DMS53 treated with DMSO at 0.1 percent for 48 hours (cell line): Measurements from ENCODE around the gene VWA3A.
"Not testable (repeated sequence)": the region's sequence is repeated elsewhere in the genome, so short reads cannot be mapped to it uniquely, and the experiment has no call there.

Source experiments
- DNase-seq: peaks from one replicate; lab custom pipeline; 2025; ENCODE audit not compliant: unreplicated experiment; lab: John Stamatoyannopoulos, UW

The VWA3A gene

DNA sequence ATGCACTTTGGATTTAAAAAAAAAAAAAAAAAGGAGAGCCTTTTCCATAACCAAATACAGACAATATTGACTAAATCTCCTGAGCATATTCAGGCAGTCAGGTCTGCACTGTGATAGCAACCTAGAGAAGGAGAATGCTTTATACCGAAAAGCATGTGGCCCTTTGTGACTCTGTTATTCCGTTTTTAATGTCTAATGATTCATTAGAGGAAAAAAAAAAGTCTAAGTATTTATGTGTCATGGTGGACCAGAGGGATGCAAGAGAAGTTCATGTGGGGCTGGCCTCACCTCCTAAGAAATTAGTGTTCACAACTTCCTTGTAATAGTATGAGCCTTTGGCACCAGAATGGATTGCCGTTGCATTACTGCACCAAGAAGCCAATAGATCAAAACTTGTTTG is 11.3 kb upstream of the VWA3A start:
- no peak for DNase-seq

DNA sequence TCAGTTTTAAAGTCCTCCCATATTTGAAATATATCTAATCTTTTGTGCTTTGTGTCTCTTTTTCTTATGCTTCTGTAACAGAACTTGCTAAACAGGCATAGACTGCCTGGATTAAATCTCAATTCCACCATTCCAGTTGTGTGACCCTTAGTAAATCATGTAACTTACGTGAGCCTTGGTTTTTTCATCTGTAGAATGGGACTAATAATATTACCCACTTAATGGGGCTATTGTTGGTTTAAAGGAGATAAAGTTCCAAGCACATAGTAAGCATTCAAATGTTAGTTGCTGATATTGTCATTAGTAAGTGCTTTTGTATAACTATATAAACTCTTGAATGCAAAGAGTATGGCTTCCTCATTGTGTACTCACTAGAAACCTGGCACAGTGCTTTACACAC is 5.9 kb upstream of the VWA3A start:
- no peak for DNase-seq

DNA sequence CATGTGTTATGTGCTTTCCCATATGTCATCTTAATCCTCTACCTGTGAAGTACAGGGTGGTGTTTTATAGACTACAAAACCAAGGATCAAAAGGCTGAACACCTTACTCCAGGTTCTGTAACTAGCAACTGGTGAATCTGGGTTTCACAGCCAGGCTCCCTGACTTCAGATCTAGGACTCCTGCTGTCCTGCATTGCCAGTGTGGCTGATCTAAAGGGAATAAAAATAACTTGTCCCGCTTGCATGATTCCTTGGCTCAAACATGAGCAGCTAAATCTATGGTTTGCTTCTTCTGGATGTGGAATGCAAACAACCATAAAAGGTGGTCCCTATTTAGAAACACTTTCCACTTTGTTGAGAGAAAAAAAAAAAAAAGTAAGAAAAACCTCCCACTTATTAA is 3.7 kb upstream of the VWA3A start:
- no peak for DNase-seq

DNA sequence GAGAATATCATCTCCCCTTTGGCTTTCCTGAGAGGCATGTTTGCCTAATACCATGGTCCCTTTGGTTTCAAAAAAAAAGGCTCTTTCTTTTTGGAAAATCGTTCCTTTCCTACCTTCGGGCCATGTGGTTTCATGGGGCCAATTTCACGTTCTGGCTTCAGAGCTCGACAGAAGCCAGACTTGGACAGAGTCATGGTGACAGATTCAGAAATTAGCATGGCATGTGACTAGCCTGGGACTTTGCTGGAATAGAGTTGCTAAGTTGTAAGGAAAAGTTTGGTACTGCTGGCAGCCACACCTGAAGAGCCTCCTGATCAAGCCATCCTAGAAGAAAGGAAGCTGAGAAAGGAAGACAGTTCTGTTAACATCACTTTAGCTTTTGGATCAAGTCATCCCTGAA is 2.4 kb upstream of the VWA3A start:
- no peak for DNase-seq

DNA sequence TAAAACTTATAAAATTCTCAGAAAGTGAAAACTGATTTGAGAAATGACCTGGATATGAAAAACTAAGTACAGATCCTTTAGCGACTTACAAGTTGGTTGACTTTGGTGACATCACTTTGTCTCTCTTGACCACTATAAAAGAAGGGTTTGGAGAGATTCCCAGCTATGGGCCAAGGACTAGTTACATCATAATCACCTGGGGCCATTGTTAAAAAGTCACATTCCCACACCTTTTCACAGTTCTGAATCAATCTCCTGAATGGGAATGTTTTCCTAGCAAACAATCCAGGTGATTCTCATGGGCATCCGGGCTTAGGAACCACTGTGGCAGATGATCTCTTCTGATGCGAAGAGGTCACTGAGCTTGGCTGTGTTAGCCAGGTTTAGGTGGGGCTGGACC is 620 bp upstream of the VWA3A start:
- DNase-seq, result no peak

DNA sequence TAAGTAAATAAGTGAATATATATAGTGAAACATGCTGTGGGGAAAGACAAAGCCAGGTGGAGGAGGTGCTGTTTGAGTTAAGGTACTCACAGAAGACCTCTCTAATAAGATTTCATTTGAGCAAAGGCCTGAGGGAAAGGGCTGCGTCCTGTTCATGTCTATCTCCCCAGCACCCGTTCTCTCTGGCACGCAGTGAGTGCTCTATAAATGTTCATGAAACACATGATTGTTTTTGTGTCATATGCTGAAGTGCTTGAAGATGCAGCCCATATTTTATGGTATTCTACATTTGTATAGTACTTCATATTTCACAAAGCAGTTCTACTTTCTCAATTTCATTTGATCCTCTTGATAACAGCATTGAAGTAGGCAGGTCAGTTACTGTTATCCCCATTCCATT is 990 bp downstream of the VWA3A start:
- no peak for DNase-seq

DNA sequence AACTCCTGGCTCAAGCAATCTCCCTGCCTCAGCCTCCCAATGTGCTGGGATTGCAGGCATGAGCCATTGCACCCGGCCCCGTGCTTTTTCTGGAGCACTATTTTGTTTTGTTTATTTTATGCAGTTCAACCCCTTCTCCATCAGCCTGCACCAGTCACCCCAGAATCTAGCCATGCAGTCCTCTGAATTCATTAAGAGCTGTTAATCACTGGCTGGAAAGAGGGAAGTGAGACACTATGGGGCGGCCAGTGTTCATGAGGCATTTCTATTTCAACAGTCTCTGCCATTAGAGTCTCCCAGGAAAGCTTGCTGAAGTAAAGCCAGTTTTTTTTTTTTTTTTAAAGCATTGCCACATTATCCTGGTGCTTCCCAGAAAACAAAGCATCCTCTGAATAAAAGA is 1.7 kb downstream of the VWA3A start:
- no peak for DNase-seq

DNA sequence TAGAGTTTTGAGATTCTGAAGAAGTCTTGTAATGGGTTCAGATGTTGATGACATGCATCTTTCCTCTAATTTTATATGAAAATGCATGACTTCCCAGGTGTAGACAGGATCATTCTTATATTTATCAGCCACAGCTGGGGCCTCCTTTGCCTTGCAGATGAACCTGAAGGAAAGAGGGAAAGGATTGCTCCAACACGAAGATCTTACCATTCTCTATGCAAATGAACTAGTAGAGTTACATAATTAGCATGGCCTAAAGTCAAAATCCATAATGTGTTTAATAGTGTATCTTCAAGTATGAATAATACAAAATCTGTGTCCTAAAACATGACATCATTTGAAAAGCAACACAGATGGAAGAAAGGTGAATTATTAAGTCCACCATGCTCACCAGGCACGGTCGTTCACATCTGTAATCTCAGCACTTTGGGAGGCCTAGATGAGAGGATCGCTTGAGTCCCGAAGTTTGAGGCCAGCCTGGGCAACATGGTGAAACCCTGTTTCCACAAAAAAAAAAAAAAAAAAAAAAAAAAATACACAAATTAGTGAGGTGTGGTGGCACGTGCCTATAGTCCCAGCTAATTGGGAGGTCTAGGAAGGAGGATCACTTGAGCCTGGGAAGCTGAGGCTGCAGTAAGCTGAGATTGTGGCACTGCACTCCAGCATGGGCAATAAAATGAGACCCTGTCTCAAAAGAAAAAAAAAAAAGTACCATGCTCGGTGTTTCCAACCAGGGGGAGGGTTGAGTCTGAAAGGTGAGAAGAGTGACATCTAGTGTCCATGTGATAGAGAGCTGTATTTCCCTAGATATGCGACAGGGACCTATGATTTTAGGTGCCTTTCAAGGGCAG is 6.3 kb downstream of the VWA3A start:
- DNase-seq, result peak; percentile 32

DNA sequence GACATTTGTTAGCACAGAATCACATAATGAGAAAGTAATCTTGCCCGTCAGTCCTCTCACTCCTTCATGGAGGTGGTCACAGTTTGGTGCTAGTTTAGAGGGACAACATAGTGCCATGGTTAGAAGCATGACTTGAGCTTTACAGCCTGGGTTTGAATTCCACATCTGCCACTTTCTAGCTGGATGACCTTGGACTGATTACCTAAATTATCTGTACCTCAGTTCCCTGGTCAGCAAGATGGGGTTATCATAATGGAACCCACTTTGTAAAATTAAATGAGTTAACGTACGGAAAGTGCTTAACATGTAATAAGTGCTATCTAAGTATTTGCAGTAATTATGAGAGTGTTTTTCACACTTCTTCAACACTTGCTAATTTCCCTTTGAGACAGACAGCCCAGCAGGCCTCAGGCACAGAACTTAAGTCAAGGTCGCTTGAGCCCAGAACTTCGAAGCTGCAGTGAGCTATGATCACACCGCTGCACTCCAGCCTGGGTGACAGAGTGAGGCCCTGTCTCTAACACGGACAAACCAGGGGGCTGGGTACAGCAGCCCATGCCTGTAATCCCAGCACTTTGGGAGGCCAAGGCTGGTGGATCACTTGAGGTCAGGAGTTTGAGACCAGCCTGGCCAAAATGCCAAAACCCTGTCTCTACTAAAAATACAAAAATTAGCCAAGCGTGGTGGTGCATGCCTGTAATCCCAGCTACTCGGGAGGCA is 7.1 kb downstream of the VWA3A start:
- no peak for DNase-seq

DNA sequence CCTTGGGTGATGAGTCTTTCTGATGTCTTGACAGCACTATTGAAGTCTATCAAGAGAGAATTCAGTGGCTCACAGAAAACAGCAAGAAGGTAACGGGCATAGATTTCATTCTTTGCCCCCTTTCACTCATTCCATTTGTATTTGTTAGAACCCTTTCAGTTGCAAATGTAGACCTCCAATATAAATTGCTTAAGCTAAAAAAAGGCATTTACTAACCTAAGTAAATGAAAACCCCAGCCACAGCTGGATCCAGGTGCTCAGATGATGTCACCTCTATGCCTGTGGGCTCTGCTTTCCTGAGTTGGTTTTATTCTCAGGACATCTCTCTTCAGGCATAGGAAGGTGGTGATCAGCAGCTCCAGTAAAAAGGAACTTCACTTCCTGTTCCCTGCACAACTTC is 11.1 kb downstream of the VWA3A start:
- no peak for DNase-seq

DNA sequence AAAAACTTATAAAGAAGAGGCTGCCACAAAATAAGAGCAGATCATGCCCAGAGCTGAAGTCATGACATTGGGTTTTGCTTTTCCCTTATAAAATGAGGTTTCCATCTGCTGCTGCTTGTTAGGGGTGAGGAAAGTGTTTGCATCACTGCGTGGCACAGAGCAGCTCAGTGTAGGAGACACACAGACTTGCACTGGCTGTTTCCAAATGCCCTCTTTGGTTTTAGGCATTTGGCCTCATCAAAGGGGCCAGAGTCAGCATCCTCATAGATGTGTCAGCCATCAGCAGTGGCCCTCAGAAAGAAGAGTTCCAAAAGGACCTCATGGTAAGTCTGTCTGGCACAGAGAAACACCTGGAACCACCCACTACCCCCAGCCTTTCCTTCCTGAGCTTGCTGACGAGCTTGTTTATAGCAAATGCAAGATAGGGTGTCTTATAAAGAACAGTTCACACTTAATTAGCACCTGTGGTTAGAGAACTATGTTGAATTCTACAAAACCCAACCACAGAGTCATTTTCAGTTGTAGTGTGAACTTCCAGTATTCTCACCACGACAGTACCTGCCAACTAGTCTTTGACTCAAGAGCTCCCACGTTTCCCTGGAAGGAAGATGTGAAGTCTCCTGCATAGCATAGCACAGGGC is 17.0 kb downstream of the VWA3A start:
- DNase-seq, result no peak

DNA sequence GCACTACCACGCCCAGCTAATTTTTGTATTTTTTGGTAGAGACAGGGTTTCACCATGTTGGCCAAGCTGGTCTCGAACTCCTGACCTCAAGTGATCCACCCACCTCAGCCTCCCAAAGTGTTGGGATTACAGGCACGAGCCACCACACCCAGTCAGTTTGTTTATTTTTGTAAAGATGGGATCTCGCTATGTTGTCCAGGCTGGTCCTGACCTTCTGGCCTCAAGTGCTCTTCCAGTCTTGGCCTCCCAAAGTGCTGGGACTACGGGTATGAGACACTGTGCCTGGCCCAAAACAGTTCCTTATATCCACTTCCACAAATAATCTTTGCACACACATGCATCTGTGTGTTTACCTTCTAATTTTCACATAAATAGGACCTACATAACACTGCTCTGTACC is 19.3 kb downstream of the VWA3A start:
- DNase-seq, result not testable (repeated sequence)

DNA sequence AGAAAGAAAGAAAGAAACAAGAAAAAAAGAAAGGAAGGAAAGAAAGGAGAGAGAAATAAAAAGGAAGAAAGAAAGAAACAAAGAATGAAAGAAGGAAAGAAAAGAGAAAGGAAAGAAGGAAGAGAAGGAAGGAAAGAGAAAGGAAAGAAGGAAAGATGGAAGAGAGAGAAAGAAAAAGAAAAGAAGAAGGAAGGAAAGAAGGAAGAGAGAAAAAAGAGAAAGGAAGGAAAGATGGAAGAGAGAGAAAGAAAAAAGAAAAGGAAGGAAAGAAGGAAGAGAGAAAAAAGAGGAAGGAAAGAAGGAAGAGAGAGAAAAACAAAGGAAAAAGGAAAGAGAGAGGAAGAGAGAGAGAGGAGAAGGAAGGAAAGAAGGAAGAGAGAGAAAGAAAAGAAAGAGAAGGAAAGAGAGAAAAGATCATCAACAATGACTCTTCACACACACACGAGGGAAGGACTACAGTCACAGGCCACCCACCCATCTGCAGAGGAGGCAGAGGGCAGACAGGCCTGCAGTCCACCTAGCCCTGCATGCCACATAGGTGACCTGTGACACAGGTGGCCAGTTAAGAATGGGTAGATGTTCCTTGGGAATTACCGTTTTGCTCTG is 23.9 kb downstream of the VWA3A start:
- no peak for DNase-seq

DNA sequence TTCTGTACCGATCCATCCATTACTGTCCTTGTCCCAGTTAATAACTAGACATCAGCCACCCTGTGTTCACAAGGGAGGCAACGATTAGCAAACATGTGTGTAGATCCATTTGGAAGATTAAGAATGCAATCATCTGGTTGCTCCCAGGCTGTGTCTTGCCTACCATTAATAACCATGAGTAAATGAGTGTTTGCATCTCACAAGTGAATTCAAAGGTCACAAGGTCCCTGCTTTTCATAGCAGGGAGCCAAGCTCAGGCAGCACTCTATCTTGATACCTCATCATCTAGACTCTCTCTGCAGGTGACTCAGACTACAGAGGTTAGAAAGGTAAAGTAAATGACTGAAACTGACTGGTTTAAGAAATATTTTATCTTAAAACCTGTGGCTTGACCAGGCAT is 25.3 kb downstream of the VWA3A start:
- no peak for DNase-seq

DNA sequence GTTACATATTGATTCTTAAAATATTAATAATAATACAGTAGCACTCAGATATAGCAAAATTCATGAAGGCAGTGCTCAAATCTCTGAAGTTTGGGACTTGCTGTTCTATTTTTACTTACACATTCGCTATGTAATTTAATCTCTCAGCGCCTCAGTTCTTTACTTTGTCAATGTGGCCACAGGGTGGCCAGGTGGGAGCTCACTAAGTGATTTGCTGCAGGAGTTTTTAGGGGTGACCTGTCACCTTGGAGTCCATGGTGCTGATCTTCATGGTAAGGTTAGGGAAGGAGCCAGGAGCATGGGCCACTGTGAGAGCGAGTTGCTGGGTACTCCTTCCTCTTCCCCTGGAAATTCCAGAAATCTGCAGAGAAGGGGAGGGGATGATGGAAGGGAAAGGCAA is 28.1 kb downstream of the VWA3A start:
- no peak for DNase-seq

DNA sequence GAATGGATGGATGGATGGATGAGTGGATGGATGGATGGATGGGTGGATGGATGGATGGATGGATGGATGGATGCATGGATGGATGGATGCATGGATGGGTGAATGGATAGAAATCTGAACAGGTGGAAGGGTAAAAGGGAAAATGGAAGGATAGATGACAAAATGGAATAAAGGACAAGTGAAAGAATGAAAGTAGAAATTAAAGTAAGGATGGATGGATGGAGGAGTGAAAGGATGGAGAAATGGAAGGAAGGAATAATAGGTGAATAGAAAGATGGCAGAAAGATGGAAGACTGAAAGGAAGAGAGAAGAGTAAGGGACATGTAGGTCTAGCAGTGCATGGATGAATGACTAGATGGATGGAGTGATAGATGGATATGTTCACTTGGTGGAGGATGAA is 29.9 kb downstream of the VWA3A start:
- no peak for DNase-seq

DNA sequence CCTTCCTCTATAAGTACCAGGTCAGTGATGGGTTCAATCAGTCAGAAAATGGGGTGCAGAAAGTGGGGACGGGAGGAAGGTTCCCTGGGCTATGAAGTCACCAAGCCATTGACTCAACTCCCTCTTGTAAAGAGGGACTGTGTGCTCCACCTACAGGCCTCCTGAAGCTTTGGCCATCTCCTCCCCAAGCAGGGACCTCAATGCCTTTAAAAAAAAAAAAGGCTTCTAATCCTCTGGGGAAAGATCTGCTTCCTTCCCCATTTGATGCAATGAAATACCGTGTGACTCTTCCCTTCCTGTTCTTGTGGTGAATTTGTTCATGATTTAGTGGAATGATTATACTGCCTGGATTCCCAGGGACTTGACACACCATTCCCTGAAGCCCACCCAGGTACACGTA is 30.8 kb downstream of the VWA3A start:
- no peak for DNase-seq

DNA sequence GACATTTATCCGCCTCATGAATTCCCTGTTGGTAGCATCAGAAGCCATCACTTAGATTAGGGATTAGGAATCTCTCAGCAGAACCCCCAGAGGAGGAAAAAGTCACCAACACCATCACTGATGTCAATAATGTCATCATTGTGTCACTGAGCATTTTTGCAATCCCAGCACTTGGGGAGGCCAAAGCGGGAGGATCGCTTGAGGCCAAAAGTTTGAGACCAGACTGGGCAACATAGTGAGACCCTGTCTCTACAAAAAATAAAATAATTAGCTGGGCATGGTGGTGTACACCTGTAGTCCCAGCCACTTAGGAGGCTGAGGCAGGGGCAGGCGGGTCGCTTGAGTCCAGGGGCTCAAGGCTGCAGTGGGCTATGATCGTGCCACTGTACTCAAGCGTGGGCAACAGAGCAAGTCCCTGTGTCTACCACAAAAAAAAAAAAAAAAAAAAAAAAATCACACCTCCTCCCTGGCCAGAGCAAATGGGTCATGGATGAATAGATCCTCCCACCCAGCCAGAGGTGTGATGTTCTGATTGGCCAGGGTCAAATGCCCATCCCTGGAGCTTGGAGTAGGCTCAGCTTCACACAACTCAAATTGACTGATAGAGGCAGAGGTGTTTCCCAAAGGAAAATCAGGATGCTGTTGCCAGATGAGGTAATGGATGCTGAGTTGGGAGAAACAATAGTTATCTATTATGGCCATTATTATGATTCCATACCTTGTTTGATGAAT is 31.6 kb downstream of the VWA3A start:
- DNase-seq, result no peak

DNA sequence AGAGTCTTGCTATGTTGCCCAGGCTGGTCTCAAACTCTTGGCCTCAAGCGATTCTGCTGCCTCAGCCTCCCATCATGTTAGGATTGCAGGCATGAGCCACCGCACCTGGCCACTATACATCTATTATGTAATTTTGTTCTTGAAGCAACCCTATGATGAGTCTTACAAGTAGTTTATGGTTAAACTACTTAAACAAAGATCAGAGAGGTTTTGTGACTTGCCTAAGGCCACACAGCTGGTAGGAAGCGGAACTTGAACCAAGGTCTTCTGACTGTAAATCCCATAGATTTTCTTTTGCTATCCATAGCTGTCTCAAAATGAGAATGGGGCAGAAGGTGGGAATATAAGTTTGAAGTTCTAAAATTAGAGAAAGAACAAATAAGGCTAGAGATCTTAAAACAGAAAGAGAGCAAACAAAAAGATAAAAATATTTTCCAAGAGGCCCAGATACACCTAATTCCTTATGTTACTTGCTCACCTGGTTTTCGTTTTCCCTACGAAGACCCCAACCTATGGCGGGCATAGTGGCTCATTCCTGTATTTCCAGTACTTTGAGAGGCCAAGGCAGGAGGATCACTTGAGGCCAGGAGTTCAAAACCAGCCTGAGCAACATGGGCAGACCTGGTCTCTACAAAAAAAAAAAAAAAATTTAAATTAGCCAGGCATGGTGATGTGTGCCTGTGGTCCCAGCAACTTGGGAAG is 32.4 kb downstream of the VWA3A start:
- no peak for DNase-seq

DNA sequence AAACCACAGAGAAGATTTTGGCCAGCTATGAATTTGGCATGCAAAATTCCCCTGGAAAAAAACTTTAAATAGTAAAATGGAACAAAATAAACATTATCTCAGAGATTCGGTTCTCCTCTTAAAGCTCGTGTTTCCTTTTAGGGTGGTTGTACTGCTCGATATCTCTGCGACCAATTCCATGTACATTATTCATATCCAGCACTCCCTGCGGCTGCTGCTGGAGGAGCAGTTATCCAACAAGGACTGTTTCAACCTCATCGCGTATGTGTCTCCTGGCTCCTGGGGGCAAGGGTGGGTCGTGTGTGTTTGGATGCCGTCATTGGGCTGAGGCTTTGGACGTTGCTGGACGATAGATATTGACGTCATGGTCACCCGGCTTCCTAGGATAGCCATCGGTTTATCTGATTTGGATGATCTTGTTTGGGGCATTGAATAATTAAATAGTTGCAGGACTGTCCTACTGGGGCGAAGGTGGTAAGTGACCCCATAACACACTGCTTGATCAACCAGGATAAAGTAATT is 33.8 kb downstream of the VWA3A start:
- DNase-seq, result no peak
